ENCODE data around the gene CPNE7. TPM values are rescaled to one million over a fixed set of nuclear protein-coding genes. Genes with fewer than 3 reads are reported as not detected.

CPNE7 gene
- total and polyA plus RNA-seq, 9 of the 15 experiments (the other 6 are each of a cell fraction or from before 2014, with no cell fraction given) = 0.30 to 73.4 (median 32.7) TPM

DNA sequence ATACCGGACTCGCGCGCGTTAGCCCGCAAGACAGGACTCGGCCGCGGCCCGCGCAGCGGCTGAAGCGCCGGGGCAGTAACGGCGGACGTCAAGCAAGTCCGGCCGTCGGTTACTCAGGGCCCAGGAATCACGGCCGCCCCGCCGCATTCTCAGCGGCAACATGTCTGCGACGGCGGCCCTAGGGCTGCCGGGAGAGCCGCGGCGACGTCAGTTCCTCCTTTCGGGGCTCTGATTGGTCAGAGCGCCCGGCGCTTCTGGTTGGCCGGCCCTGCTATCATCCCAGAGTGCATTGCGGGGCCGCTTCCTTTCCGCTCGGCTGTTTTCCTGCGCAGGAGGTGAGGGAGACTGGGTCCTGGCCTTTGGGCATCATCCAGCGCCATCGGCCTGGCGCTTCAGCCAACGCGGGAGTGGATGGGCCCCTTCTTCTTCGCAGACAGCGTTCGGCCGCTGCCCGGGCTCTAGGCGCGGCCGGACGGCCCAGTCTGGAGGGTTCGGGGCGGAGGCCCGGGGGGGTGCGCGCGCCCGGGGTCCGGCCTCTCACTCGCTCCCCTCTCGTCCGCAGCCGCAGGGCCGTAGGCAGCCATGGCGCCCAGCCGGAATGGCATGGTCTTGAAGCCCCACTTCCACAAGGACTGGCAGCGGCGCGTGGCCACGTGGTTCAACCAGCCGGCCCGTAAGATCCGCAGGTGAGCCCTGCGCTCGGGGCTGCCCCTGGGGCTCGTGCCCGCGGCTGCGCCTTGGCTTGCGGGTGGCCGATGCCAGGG lies 15.0 kb upstream of the CPNE7 start, which contains the start of gene RPL13 (continued):
- TF ChIP-seq HDAC1 (IDR thresholded peaks at IDR 0.05) = peak in 1 of 2 experiments; percentile 62; a peak in 2 of 4 replicates
- TF ChIP-seq, protein P1, sequence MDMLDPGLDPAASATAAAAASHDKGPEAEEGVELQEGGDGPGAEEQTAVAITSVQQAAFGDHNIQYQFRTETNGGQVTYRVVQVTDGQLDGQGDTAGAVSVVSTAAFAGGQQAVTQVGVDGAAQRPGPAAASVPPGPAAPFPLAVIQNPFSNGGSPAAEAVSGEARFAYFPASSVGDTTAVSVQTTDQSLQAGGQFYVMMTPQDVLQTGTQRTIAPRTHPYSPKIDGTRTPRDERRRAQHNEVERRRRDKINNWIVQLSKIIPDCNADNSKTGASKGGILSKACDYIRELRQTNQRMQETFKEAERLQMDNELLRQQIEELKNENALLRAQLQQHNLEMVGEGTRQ (CRISPR knock-in tag; IDR thresholded peaks at IDR 0.05) = no peak; the same call in 1 of the 2 replicates
- no peak for TF ChIP-seq RAD21 (CRISPR knock-in tag; conservative IDR thresholded peaks at IDR 0.05 in 1 of 2, IDR thresholded peaks at IDR 0.05 in 1 of 2)
- no peak for TF ChIP-seq ZNF384 (IDR thresholded peaks at IDR 0.05; ENCODE audit: low read depth, low read length)
- no peak for TF ChIP-seq DACH1 (IDR thresholded peaks at IDR 0.05; ENCODE audit: partially characterized antibody)
- TF ChIP-seq KAT7 (CRISPR knock-in tag; IDR thresholded peaks at IDR 0.05; ENCODE audit: borderline replicate concordance) = 0 out of 2 replicates have a peak, but pooled peaks have one; percentile 12
- TF ChIP-seq ELF2 (CRISPR knock-in tag; IDR thresholded peaks at IDR 0.05) = peak; percentile 66; the same call in 1 of the 2 replicates
- no peak for TF ChIP-seq MTA1 (IDR thresholded peaks at IDR 0.05; ENCODE audit: borderline replicate concordance)
- TF ChIP-seq BCOR (IDR thresholded peaks at IDR 0.05) = no peak
- TF ChIP-seq NCOR1 (IDR thresholded peaks at IDR 0.05) = no peak; the same call in 1 of the 2 replicates
- TF ChIP-seq ZNF212 (CRISPR knock-in tag; IDR thresholded peaks at IDR 0.05) = no peak
- TF ChIP-seq FOXM1 (IDR thresholded peaks at IDR 0.05; ENCODE audit: low read depth) = no peak
- no peak; the same call in 1 of the 2 replicates for TF ChIP-seq FOXM1 (CRISPR knock-in tag; IDR thresholded peaks at IDR 0.05; ENCODE audit: low read depth)
- TF ChIP-seq, protein P2, sequence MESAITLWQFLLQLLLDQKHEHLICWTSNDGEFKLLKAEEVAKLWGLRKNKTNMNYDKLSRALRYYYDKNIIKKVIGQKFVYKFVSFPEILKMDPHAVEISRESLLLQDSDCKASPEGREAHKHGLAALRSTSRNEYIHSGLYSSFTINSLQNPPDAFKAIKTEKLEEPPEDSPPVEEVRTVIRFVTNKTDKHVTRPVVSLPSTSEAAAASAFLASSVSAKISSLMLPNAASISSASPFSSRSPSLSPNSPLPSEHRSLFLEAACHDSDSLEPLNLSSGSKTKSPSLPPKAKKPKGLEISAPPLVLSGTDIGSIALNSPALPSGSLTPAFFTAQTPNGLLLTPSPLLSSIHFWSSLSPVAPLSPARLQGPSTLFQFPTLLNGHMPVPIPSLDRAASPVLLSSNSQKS (CRISPR knock-in tag; IDR thresholded peaks at IDR 0.05) = no peak
- no peak for TF ChIP-seq HDAC8 (tag; IDR thresholded peaks at IDR 0.05)
- no peak for TF ChIP-seq CBX5 (IDR thresholded peaks at IDR 0.05; ENCODE audit: borderline replicate concordance, low read depth)
- TF ChIP-seq, protein P3, sequence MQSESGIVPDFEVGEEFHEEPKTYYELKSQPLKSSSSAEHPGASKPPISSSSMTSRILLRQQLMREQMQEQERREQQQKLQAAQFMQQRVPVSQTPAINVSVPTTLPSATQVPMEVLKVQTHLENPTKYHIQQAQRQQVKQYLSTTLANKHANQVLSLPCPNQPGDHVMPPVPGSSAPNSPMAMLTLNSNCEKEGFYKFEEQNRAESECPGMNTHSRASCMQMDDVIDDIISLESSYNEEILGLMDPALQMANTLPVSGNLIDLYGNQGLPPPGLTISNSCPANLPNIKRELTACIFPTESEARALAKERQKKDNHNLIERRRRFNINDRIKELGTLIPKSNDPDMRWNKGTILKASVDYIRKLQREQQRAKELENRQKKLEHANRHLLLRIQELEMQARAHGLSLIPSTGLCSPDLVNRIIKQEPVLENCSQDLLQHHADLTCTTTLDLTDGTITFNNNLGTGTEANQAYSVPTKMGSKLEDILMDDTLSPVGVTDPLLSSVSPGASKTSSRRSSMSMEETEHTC (IDR thresholded peaks at IDR 0.05) = peak; percentile 12; the same call in 1 of the 2 replicates
- no peak; the same call in 1 of the 2 replicates for TF ChIP-seq CEBPB (tag; IDR thresholded peaks at IDR 0.05)
- TF ChIP-seq CCNT2 (IDR thresholded peaks at IDR 0.05; ENCODE audit: borderline replicate concordance, extremely low read depth, insufficient read length, low read depth, low read length) = peak; percentile 85
- no peak for TF ChIP-seq ZNF75A (CRISPR knock-in tag; IDR thresholded peaks at IDR 0.05)
- no peak for TF ChIP-seq ZNF140 (CRISPR knock-in tag; IDR thresholded peaks at IDR 0.05)
- TF ChIP-seq, protein P4, sequence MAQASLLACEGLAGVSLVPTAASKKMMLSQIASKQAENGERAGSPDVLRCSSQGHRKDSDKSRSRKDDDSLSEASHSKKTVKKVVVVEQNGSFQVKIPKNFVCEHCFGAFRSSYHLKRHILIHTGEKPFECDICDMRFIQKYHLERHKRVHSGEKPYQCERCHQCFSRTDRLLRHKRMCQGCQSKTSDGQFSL (CRISPR knock-in tag; IDR thresholded peaks at IDR 0.05) = peak; percentile 86; the same call in 1 of the 2 replicates
- TF ChIP-seq, protein P4 (tag; IDR thresholded peaks at IDR 0.05) = peak in 1 of 2 experiments; percentile 84; a peak in 2 of 4 replicates
- TF ChIP-seq SUPT5H (IDR thresholded peaks at IDR 0.05) = peak; percentile 99
- TF ChIP-seq MEIS2 (IDR thresholded peaks at IDR 0.05; ENCODE audit: partially characterized antibody) = peak; percentile 28
- 0 out of 2 replicates have a peak, but pooled peaks have one; percentile 10 for TF ChIP-seq SMARCE1 (IDR thresholded peaks at IDR 0.05)

All from K562 (cell line).